SK-N-SH (cell line): ENCODE data around the gene SMC1A. TPM values are rescaled to one million over a fixed set of nuclear protein-coding genes. Genes with fewer than 3 reads are reported as not detected.

Experiments
- CTCF ChIA-PET: fragments of 300-600, 350-600 bp; formaldehyde crosslinking; extraction: SDS; loops from one replicate; lab custom pipeline; 2021; lab: Yijun Ruan, JAX
- POLR2A ChIA-PET: fragments of 350-600 bp; sonication (Branson Sonifier 250); formaldehyde crosslinking; extraction: SDS; loops from one replicate; lab custom pipeline; 2020; ENCODE audit warnings: antibody characterized with exemption, inconsistent platforms; lab: Yijun Ruan, JAX
- DNase-seq: peaks from one replicate; pipeline ENCODE4 v3.0.0; 2012
- H2AFZ ChIP-seq: fragments of 200-600 bp; sonication (generic); 2 replicates; pipeline ENCODE4 v1.8.1; 2016; ENCODE audit warnings: antibody characterized with exemption, mild to moderate bottlenecking, low read depth
- H3F3A ChIP-seq: fragments of 200-600 bp; sonication (generic); replicated peaks from 2 replicates; pipeline ENCODE3; 2016; ENCODE audit warnings: antibody characterized with exemption, mild to moderate bottlenecking; ENCODE audit not compliant: insufficient read depth
- H3K27ac ChIP-seq, 2 experiments: fragments of 200-500 bp in 1 of 2; fragments of 200-600 bp in 1 of 2; sonication (Bioruptor generic) in 1 of 2; sonication (generic), shearing (Covaris generic) in 1 of 2; 2 replicates each; pipeline versions ENCODE4 v1.5.1 to v1.6.1; 2014 to 2016; ENCODE audit warnings: low read depth in 2 of 2, inconsistent platforms in 1 of 2, low read length in 1 of 2, mild to moderate bottlenecking in 1 of 2, mixed read lengths in 1 of 2
- H3K27me3 ChIP-seq: fragments of 200-600 bp; sonication (generic), shearing (Covaris generic); 2 replicates; pipeline ENCODE4 v1.6.1; 2016; ENCODE audit warnings: mixed run types; ENCODE audit not compliant: insufficient read depth
- H3K36me3 ChIP-seq, 2 experiments: fragments of 200-500 bp in 1 of 2; fragments of 200-600 bp in 1 of 2; sonication (Bioruptor generic) in 1 of 2; sonication (generic) in 1 of 2; replicated peaks in 1 of 2; 2 replicates each; pipeline versions ENCODE3 to v1.5.1; 2014 to 2016; ENCODE audit warnings: low read length in 1 of 2, mild to moderate bottlenecking in 1 of 2; ENCODE audit not compliant: insufficient read depth in 2 of 2, control insufficient read depth in 1 of 2
- H3K4me1 ChIP-seq, 2 experiments: fragments of 200-500 bp in 1 of 2; fragments of 200-600 bp in 1 of 2; sonication (Bioruptor generic) in 1 of 2; sonication (generic), shearing (Covaris generic) in 1 of 2; 2 replicates each; pipeline versions ENCODE4 v1.5.1 to v1.6.1; 2014 to 2016; ENCODE audit warnings: low read depth in 1 of 2, low read length in 1 of 2, mixed run types in 1 of 2; ENCODE audit not compliant: insufficient read depth in 2 of 2, control insufficient read depth in 1 of 2
- H3K4me2 ChIP-seq: fragments of 200-600 bp; sonication (generic), shearing (Covaris generic); 2 replicates; pipeline ENCODE4 v1.6.1; 2017; ENCODE audit warnings: mixed run types
- H3K4me3 ChIP-seq, 2 experiments: fragments of 200-500 bp in 1 of 2; fragments of 200-600 bp in 1 of 2; sonication (Bioruptor generic) in 1 of 2; sonication (generic), shearing (Covaris generic) in 1 of 2; 2 replicates each; pipeline versions ENCODE4 v1.5.1 to v1.8.1; 2014 to 2016; ENCODE audit warnings: low read depth in 2 of 2, inconsistent platforms in 1 of 2, low read length in 1 of 2, mild to moderate bottlenecking in 1 of 2, mixed read lengths in 1 of 2, moderate library complexity in 1 of 2
- H3K79me2 ChIP-seq: fragments of 200-600 bp; sonication (generic); 2 replicates; pipeline ENCODE4 v1.8.1; 2017; ENCODE audit warnings: mild to moderate bottlenecking; ENCODE audit not compliant: insufficient read depth
- H3K9ac ChIP-seq: fragments of 200-600 bp; sonication (generic); 2 replicates; pipeline ENCODE4 v1.6.1; 2017; ENCODE audit warnings: mixed run types
- H3K9me2 ChIP-seq: fragments of 200-600 bp; sonication (generic); 2 replicates; pipeline ENCODE4 v1.6.1; 2017; ENCODE audit warnings: mixed run types
- H3K9me3 ChIP-seq: fragments of 200-600 bp; sonication (generic); 2 replicates; pipeline ENCODE4 v1.6.1; 2017; ENCODE audit warnings: mixed run types, mild to moderate bottlenecking, moderate library complexity
- H4K20me1 ChIP-seq: fragments of 200-600 bp; sonication (generic); 2 replicates; pipeline ENCODE4 v1.6.1; 2017; ENCODE audit warnings: mild to moderate bottlenecking, mixed run types; ENCODE audit not compliant: insufficient read depth
- CTCF ChIP-seq: fragments of 200-600 bp; sonication (generic); IDR thresholded peaks from 2 replicates; pipeline ENCODE4 v1.6.1; 2017; ENCODE audit warnings: antibody characterized with exemption, mild to moderate bottlenecking, moderate library complexity
- ELF1 ChIP-seq: IDR thresholded peaks from 2 replicates; pipeline ENCODE4 v1.4.0; 2012
- EZH2phosphoT487 ChIP-seq: fragments of 200-600 bp; sonication (generic); IDR thresholded peaks from 2 replicates; pipeline ENCODE4 v1.6.1; 2017; ENCODE audit warnings: low read depth, mixed run types, mild to moderate bottlenecking, antibody characterized with exemption, moderate library complexity, borderline replicate concordance
- GATA2 ChIP-seq: sonication (generic); formaldehyde crosslinking; IDR thresholded peaks from 2 replicates; pipeline ENCODE4 v1.5.0; 2020; ENCODE audit warnings: mild to moderate bottlenecking, missing genetic modification reagents
- JUND ChIP-seq: IDR thresholded peaks from 2 replicates; pipeline ENCODE4 v1.4.0; 2012
- MEF2A ChIP-seq: IDR thresholded peaks from 2 replicates; pipeline ENCODE4 v1.4.0; 2012; ENCODE audit warnings: low read depth, borderline replicate concordance
- NFIC ChIP-seq: IDR thresholded peaks from 2 replicates; pipeline ENCODE4 v1.4.0; 2012; ENCODE audit warnings: borderline replicate concordance
- PBX3 ChIP-seq: IDR thresholded peaks from 2 replicates; pipeline ENCODE4; 2012
- POLR2AphosphoS5 ChIP-seq: IDR thresholded peaks from 2 replicates; pipeline ENCODE4 v1.6.1; 2012; ENCODE audit warnings: low read depth, low read length
- TAF1 ChIP-seq: IDR thresholded peaks from 2 replicates; pipeline ENCODE4 v1.6.1; 2012; ENCODE audit warnings: low read depth, mild to moderate bottlenecking, low read length, moderate library complexity, borderline replicate concordance
- TEAD4 ChIP-seq: IDR thresholded peaks from 2 replicates; pipeline ENCODE4 v1.4.0; 2012; ENCODE audit warnings: mild to moderate bottlenecking, borderline replicate concordance; ENCODE audit not compliant: insufficient read depth
- WGBS: methylation state at CpG from one replicate; pipeline ENCODE4 v1.1.6; 2017; ENCODE audit warnings: low lambda C conversion rate; 5-methylcytosine and 5-hydroxymethylcytosine counted together
- polyA plus RNA-seq, 3 experiments: library from polyadenylated mRNA; depleted of rRNA; stranded (reverse); fragments of >200 nt; gene quantifications; 2 replicates each; pipeline ENCODE4 v1.2.3, GENCODE V29; 2012

The SMC1A gene
- polyA plus RNA-seq, 1 of the 3 experiments (the other 2 are of a cell fraction): 34.6 TPM

- no peak for TF ChIP-seq PBX3
- TF ChIP-seq TEAD4: no peak
- no peak for TF ChIP-seq NFIC
- Histone ChIP-seq H3K79me2 (no peaks in the 10 kb centered on the region), H3K4me3 (no peak overlapping the region), H3K4me2 (no peak overlapping the region), H3K27me3 (no peaks in the 10 kb centered on the region), H3K27ac (no peak overlapping the region; a peak in 1 of 4 replicates), H3K9me2 (no peaks in the 10 kb centered on the region), H3K9ac (no peak overlapping the region), H3F3A (peaks cover 5% of the 10 kb centered on the region), H4K20me1 (no peaks in the 10 kb centered on the region), H3K36me3 (peaks cover 17 to 49% of the 10 kb centered on the region in 2 experiments), H3K9me3 (no peaks in the 10 kb centered on the region), H3K4me1 (no peaks in the 10 kb centered on the region), H2AFZ (no peak overlapping the region)
- ChIA-PET POLR2A (no interaction called here), CTCF (no interaction called here)
- no peak for DNase-seq
- WGBS: 100% methylated on average over 2 of the region's 6 CpGs
Observed at GRCh38 chrX:53376888-53377287, 45.6 kb downstream of the SMC1A start.

GRCh38 chrX:53374923-53375322, 47.5 kb downstream of the SMC1A start:
- Histone ChIP-seq H3K9me3 (no peaks in the 10 kb centered on the region), H3K27ac (no peak overlapping the region), H3K9me2 (no peaks in the 10 kb centered on the region), H3K79me2 (no peaks in the 10 kb centered on the region), H3K4me3 (no peak overlapping the region), H2AFZ (no peak overlapping the region), H3K27me3 (no peaks in the 10 kb centered on the region), H3K9ac (no peak overlapping the region), H3F3A (peaks cover 5% of the 10 kb centered on the region), H3K36me3 (peaks cover 9 to 30% of the 10 kb centered on the region in 2 experiments), H3K4me2 (no peak overlapping the region), H3K4me1 (no peaks in the 10 kb centered on the region), H4K20me1 (no peaks in the 10 kb centered on the region)
- ChIA-PET POLR2A (no interaction called here), CTCF (interaction anchor here (1.6 kb wide), 2 partner anchors 12 to 58 kb away, joined by 4 read pairs; no protein-coding TSS in a partner anchor)
- TF ChIP-seq MEF2A (no peak), EZH2phosphoT487 (no peak), POLR2AphosphoS5 (no peak), TAF1 (no peak), GATA2 (CRISPR knock-in tag) (no peak), ELF1 (no peak), JUND (no peak), CTCF (0 out of 2 replicates have a peak, but pooled peaks have one; percentile 20)
- DNase-seq: no peak
